Retinal pigment epithelial cell (primary cell): ENCODE measurements around the gene ASB5.
"Not testable (repeated sequence)": the region's sequence is repeated elsewhere in the genome, so short reads cannot be mapped to it uniquely, and the experiment has no call there.

Experiments
- DNase-seq: peaks from one replicate; pipeline ENCODE4 v3.0.0-alpha.2; 2010; ENCODE audit warnings: low read depth
- H3K4me3 ChIP-seq: 2 replicates; pipeline ENCODE4 v1.5.1; 2011; ENCODE audit warnings: mild to moderate bottlenecking, low read length, control low read depth, moderate library complexity
- CTCF ChIP-seq: conservative IDR thresholded peaks from 2 replicates; pipeline ENCODE4 v1.5.1; 2011; ENCODE audit warnings: low read depth, low read length, control low read depth, inconsistent platforms

The ASB5 gene

GRCh38 chr4:176292920-176293319 lies 23.9 kb upstream of the ASB5 start:
- DNase-seq, result no peak
- TF ChIP-seq CTCF, result no peak
- no peak overlapping the region for H3K4me3 ChIP-seq

- DNase-seq, result no peak
- no peak overlapping the region for H3K4me3 ChIP-seq
- no peak for TF ChIP-seq CTCF
These were observed 22.7 kb upstream of the ASB5 start for GRCh38 chr4:176291748-176292147.

- DNase-seq, result no peak
- H3K4me3 ChIP-seq, result no peak overlapping the region
- no peak for TF ChIP-seq CTCF
These were observed 21.5 kb upstream of the ASB5 start for GRCh38 chr4:176290520-176290919.

- no peak for DNase-seq
- TF ChIP-seq CTCF, result no peak
- no peak overlapping the region for H3K4me3 ChIP-seq
These were observed 20.5 kb upstream of the ASB5 start for GRCh38 chr4:176289561-176289960.

- TF ChIP-seq CTCF, result no peak
- no peak for DNase-seq
- no peak overlapping the region for H3K4me3 ChIP-seq
These were observed 19.0 kb upstream of the ASB5 start for GRCh38 chr4:176288020-176288419.

GRCh38 chr4:176287546-176287945 lies 18.5 kb upstream of the ASB5 start:
- TF ChIP-seq CTCF, result no peak
- no peak overlapping the region for H3K4me3 ChIP-seq
- DNase-seq, result no peak

GRCh38 chr4:176286728-176287127 lies 17.7 kb upstream of the ASB5 start:
- TF ChIP-seq CTCF, result no peak
- no peak for DNase-seq
- H3K4me3 ChIP-seq, result no peak overlapping the region

- not testable (repeated sequence) for DNase-seq
These were observed 10.5 kb upstream of the ASB5 start for GRCh38 chr4:176279560-176279959.

More at GRCh38 chr4:176279560-176279959, 10.5 kb upstream of the ASB5 start:
- not testable (repeated sequence) for H3K4me3 ChIP-seq
